Measurements from ENCODE around the gene EPB41. TPM values are rescaled to one million over a fixed set of nuclear protein-coding genes. Genes with fewer than 3 reads are reported as not detected.
A peak's percentile ranks its signal among the peaks of the same experiment; 100 is the strongest.

EPB41 gene
- total RNA-seq, 5 donors from 2014 or later (not counting 1 experiment from before 2014, with no cell fraction given) = 199 to 257 (median 241) TPM

- DNase-seq (no peak), ATAC-seq (replicated peaks in 1 of 4) (no peak)
- Mint-ChIP-seq H3K27me3 (no peaks in the 10 kb centered on the region), H3K4me1 (peaks cover 30 to 50% (median 45%) of the 10 kb centered on the region in 3 donors), H3K9me3 (no peaks in the 10 kb centered on the region), H3K4me3 (no peak overlapping the region), H3K27ac (peak overlapping the region in 1 of 2 donors; percentile 27), H3K36me3 (peaks cover 56% of the 10 kb centered on the region)
- H3K27ac ChIP-seq (ENCODE audit: low read length) = no peak overlapping the region
- no peaks in the 10 kb centered on the region for H3K27me3 ChIP-seq (replicated peaks in 1 of 2; ENCODE audit: control insufficient read depth in 2 of 2, extremely low read depth in 1 of 2, insufficient read depth in 2 of 2, low read length in 1 of 2)
- no peaks in the 10 kb centered on the region for H3K4me1 ChIP-seq (ENCODE audit: control insufficient read depth in 1 of 2, extremely low read depth in 1 of 2, insufficient read depth in 2 of 2, low read length in 2 of 2)
- no CpG with 5 or more reads among the region's 3 CpGs for WGBS (ENCODE audit: insufficient coverage)
- H3K9me3 ChIP-seq = no peaks in the 10 kb centered on the region
- ChIA-PET POLR2A (no interaction called here), CTCF (no interaction called here)
- H3K36me3 ChIP-seq (ENCODE audit: control insufficient read depth in 2 of 2, extremely low read depth in 1 of 2, insufficient read depth in 1 of 2, low read length in 1 of 2) = peaks cover 0 to 42% of the 10 kb centered on the region in 2 donors
- H3K4me3 ChIP-seq (ENCODE audit: control insufficient read depth in 1 of 2, extremely low read depth in 1 of 2, low read length in 1 of 2) = no peak overlapping the region
These were observed 90.4 kb downstream of the EPB41 start for GRCh38 chr1:29004798-29005197.

GRCh38 chr1:29011775-29012174, 97.4 kb downstream of the EPB41 start:
- Histone ChIP-seq H3K27ac (ENCODE audit: low read length) (no peak overlapping the region), H3K4me1 (ENCODE audit: control insufficient read depth in 1 of 2, extremely low read depth in 1 of 2, insufficient read depth in 2 of 2, low read length in 2 of 2) (no peaks in the 10 kb centered on the region), H3K9me3 (no peaks in the 10 kb centered on the region), H3K27me3 (replicated peaks in 1 of 2; ENCODE audit: control insufficient read depth in 2 of 2, extremely low read depth in 1 of 2, insufficient read depth in 2 of 2, low read length in 1 of 2) (no peaks in the 10 kb centered on the region), H3K4me3 (ENCODE audit: control insufficient read depth in 1 of 2, extremely low read depth in 1 of 2, low read length in 1 of 2) (no peak overlapping the region), H3K36me3 (ENCODE audit: control insufficient read depth in 2 of 2, extremely low read depth in 1 of 2, insufficient read depth in 1 of 2, low read length in 1 of 2) (peaks cover 0 to 38% of the 10 kb centered on the region in 2 donors)
- no peaks in the 10 kb centered on the region for H3K27me3 Mint-ChIP-seq
- H3K36me3 Mint-ChIP-seq = peaks cover 31% of the 10 kb centered on the region
- no peak for DNase-seq
- peaks cover 15 to 23% (median 18%) of the 10 kb centered on the region in 3 donors for H3K4me1 Mint-ChIP-seq
- H3K27ac Mint-ChIP-seq = peak overlapping the region in 1 of 2 donors; percentile 42
- no peaks in the 10 kb centered on the region for H3K9me3 Mint-ChIP-seq
- WGBS (ENCODE audit: insufficient coverage) = 86% methylated on average over 1 of the region's 3 CpGs
- CTCF ChIA-PET = no interaction called here
- ATAC-seq (replicated peaks in 1 of 4) = no peak
- POLR2A ChIA-PET = interaction anchor here in 1 of 2 donors (0.7 kb wide), 2 partner anchors 54 to 236 kb away, joined by 3 to 4 read pairs; no protein-coding TSS in a partner anchor
- no peak overlapping the region for H3K4me3 Mint-ChIP-seq

- H3K36me3 Mint-ChIP-seq = peaks cover 18% of the 10 kb centered on the region
- H3K27ac Mint-ChIP-seq = peak overlapping the region in 1 of 2 donors; percentile 61
- POLR2A ChIA-PET = no interaction called here
These were observed 102.9 kb downstream of the EPB41 start for GRCh38 chr1:29017235-29017634.

GRCh38 chr1:29017975-29018712, 103.8 kb downstream of the EPB41 start:
- ATAC-seq (replicated peaks in 1 of 4) = no peak
- WGBS (ENCODE audit: insufficient coverage) = 100% methylated on average over 2 of the region's 8 CpGs
- Mint-ChIP-seq H3K9me3 (no peaks in the 10 kb centered on the region), H3K27ac (peak overlapping the region in 1 of 2 donors; percentile 11), H3K36me3 (peaks cover 18% of the 10 kb centered on the region), H3K27me3 (no peaks in the 10 kb centered on the region), H3K4me3 (no peak overlapping the region), H3K4me1 (peaks cover 3 to 6% (median 5%) of the 10 kb centered on the region in 3 donors)
- Histone ChIP-seq H3K4me1 (ENCODE audit: control insufficient read depth in 1 of 2, extremely low read depth in 1 of 2, insufficient read depth in 2 of 2, low read length in 2 of 2) (no peaks in the 10 kb centered on the region), H3K27me3 (replicated peaks in 1 of 2; ENCODE audit: control insufficient read depth in 2 of 2, extremely low read depth in 1 of 2, insufficient read depth in 2 of 2, low read length in 1 of 2) (no peaks in the 10 kb centered on the region), H3K36me3 (ENCODE audit: control insufficient read depth in 2 of 2, extremely low read depth in 1 of 2, insufficient read depth in 1 of 2, low read length in 1 of 2) (peaks cover 0 to 57% of the 10 kb centered on the region in 2 donors), H3K9me3 (no peaks in the 10 kb centered on the region), H3K27ac (ENCODE audit: low read length) (no peak overlapping the region), H3K4me3 (ENCODE audit: control insufficient read depth in 1 of 2, extremely low read depth in 1 of 2, low read length in 1 of 2) (no peak overlapping the region)
- DNase-seq = no peak
- ChIA-PET CTCF (no interaction called here), POLR2A (no interaction called here)

More at GRCh38 chr1:29017235-29017634, 102.9 kb downstream of the EPB41 start:
- no CpG with 5 or more reads among the region's 5 CpGs for WGBS (ENCODE audit: insufficient coverage)
- CTCF ChIA-PET = no interaction called here
- H3K9me3 Mint-ChIP-seq = no peaks in the 10 kb centered on the region
- Histone ChIP-seq H3K4me3 (ENCODE audit: control insufficient read depth in 1 of 2, extremely low read depth in 1 of 2, low read length in 1 of 2) (no peak overlapping the region), H3K27me3 (replicated peaks in 1 of 2; ENCODE audit: control insufficient read depth in 2 of 2, extremely low read depth in 1 of 2, insufficient read depth in 2 of 2, low read length in 1 of 2) (no peaks in the 10 kb centered on the region), H3K36me3 (ENCODE audit: control insufficient read depth in 2 of 2, extremely low read depth in 1 of 2, insufficient read depth in 1 of 2, low read length in 1 of 2) (peaks cover 0 to 55% of the 10 kb centered on the region in 2 donors), H3K4me1 (ENCODE audit: control insufficient read depth in 1 of 2, extremely low read depth in 1 of 2, insufficient read depth in 2 of 2, low read length in 2 of 2) (no peaks in the 10 kb centered on the region), H3K27ac (ENCODE audit: low read length) (no peak overlapping the region), H3K9me3 (no peaks in the 10 kb centered on the region)
- no peak for DNase-seq
- no peak for ATAC-seq (replicated peaks in 1 of 4)
- no peak overlapping the region for H3K4me3 Mint-ChIP-seq
- peaks cover 3 to 6% (median 5%) of the 10 kb centered on the region in 3 donors for H3K4me1 Mint-ChIP-seq
- no peaks in the 10 kb centered on the region for H3K27me3 Mint-ChIP-seq

GRCh38 chr1:29022620-29023019, 108.3 kb downstream of the EPB41 start:
- ChIA-PET CTCF (interaction anchor here in 1 of 2 donors (0.8 to 1.1 kb wide), 2 partner anchors 35 to 141 kb away, joined by 3 read pairs; no protein-coding TSS in a partner anchor), POLR2A (interaction anchor here in 1 of 2 donors (0.5 to 0.6 kb wide), 2 partner anchors 28 to 476 kb away, joined by 3 to 8 read pairs; no protein-coding TSS in a partner anchor)
- H3K4me1 ChIP-seq (ENCODE audit: control insufficient read depth in 1 of 2, extremely low read depth in 1 of 2, insufficient read depth in 2 of 2, low read length in 2 of 2) = no peaks in the 10 kb centered on the region
- H3K36me3 ChIP-seq (ENCODE audit: control insufficient read depth in 2 of 2, extremely low read depth in 1 of 2, insufficient read depth in 1 of 2, low read length in 1 of 2) = peaks cover 8 to 47% of the 10 kb centered on the region in 2 donors
- no CpG with 5 or more reads among the region's 3 CpGs for WGBS (ENCODE audit: insufficient coverage)
- no peaks in the 10 kb centered on the region for H3K9me3 Mint-ChIP-seq
- no peak overlapping the region for H3K27ac Mint-ChIP-seq
- H3K4me3 Mint-ChIP-seq = no peak overlapping the region
- no peak overlapping the region for H3K4me3 ChIP-seq (ENCODE audit: control insufficient read depth in 1 of 2, extremely low read depth in 1 of 2, low read length in 1 of 2)
- no peaks in the 10 kb centered on the region for H3K9me3 ChIP-seq
- H3K4me1 Mint-ChIP-seq = peaks cover 0 to 12% (median 2%) of the 10 kb centered on the region in 3 donors
- peaks cover 26% of the 10 kb centered on the region for H3K36me3 Mint-ChIP-seq
- no peaks in the 10 kb centered on the region for H3K27me3 Mint-ChIP-seq
- DNase-seq (no peak), ATAC-seq (replicated peaks in 1 of 4) (no peak)
- no peak overlapping the region for H3K27ac ChIP-seq (ENCODE audit: low read length)
- no peaks in the 10 kb centered on the region for H3K27me3 ChIP-seq (replicated peaks in 1 of 2; ENCODE audit: control insufficient read depth in 2 of 2, extremely low read depth in 1 of 2, insufficient read depth in 2 of 2, low read length in 1 of 2)

GRCh38 chr1:29029667-29030066, 115.3 kb downstream of the EPB41 start:
- Mint-ChIP-seq H3K27me3 (no peaks in the 10 kb centered on the region), H3K4me1 (peaks cover 0 to 12% (median 4%) of the 10 kb centered on the region in 3 donors)
- POLR2A ChIA-PET = interaction anchor here in 1 of 2 donors (0.6 to 1.0 kb wide), 3 partner anchors 34 to 523 kb away, joined by 3 read pairs; no protein-coding TSS in a partner anchor

More at GRCh38 chr1:29029667-29030066, 115.3 kb downstream of the EPB41 start:
- no peak overlapping the region for H3K4me3 Mint-ChIP-seq
- ATAC-seq (replicated peaks in 1 of 4) = no peak
- Histone ChIP-seq H3K36me3 (ENCODE audit: control insufficient read depth in 2 of 2, extremely low read depth in 1 of 2, insufficient read depth in 1 of 2, low read length in 1 of 2) (peaks cover 12 to 62% of the 10 kb centered on the region in 2 donors), H3K27ac (ENCODE audit: low read length) (no peak overlapping the region), H3K4me1 (ENCODE audit: control insufficient read depth in 1 of 2, extremely low read depth in 1 of 2, insufficient read depth in 2 of 2, low read length in 2 of 2) (no peaks in the 10 kb centered on the region), H3K27me3 (replicated peaks in 1 of 2; ENCODE audit: control insufficient read depth in 2 of 2, extremely low read depth in 1 of 2, insufficient read depth in 2 of 2, low read length in 1 of 2) (no peaks in the 10 kb centered on the region), H3K9me3 (no peaks in the 10 kb centered on the region), H3K4me3 (ENCODE audit: control insufficient read depth in 1 of 2, extremely low read depth in 1 of 2, low read length in 1 of 2) (no peak overlapping the region)
- CTCF ChIA-PET = interaction anchor here in 1 of 2 donors (1.1 to 1.5 kb wide), 2 partner anchors 148 to 152 kb away, joined by 4 to 5 read pairs; no protein-coding TSS in a partner anchor
- 100% methylated on average over 1 of the region's 4 CpGs for WGBS (ENCODE audit: insufficient coverage)
- H3K36me3 Mint-ChIP-seq = peaks cover 41% of the 10 kb centered on the region
- DNase-seq = no peak
- no peak overlapping the region for H3K27ac Mint-ChIP-seq
- no peaks in the 10 kb centered on the region for H3K9me3 Mint-ChIP-seq
